ENCODE measurements around the gene DNAJB2. TPM values are rescaled to one million over a fixed set of nuclear protein-coding genes. Genes with fewer than 3 reads are reported as not detected.

The DNAJB2 gene
- total RNA-seq, 1 experiment from 2014 or later: 66.2 TPM

- in situ Hi-C loops (cut with HindIII; ENCODE audit: low pct_unique_long_range_greater_than_20kb, low sequenced_read_pairs): no loop called here
- Histone ChIP-seq H3K27me3 (ENCODE audit: control insufficient read depth, insufficient read depth, low read length) (no peaks in the 10 kb centered on the region), H3K27ac (ENCODE audit: low read length) (no peak overlapping the region), H3K36me3 (ENCODE audit: control insufficient read depth, insufficient read depth, low read length) (no peaks in the 10 kb centered on the region), H3K4me1 (ENCODE audit: control insufficient read depth, insufficient read depth, low read length) (peaks cover 4% of the 10 kb centered on the region; the same call in 1 of the 2 replicates), H3K9me3 (ENCODE audit: control insufficient read depth, insufficient read depth, low read depth, low read length) (no peaks in the 10 kb centered on the region), H3K4me3 (ENCODE audit: low read depth in 2 of 2, low read length in 2 of 2) (no peak overlapping the region)
- DNase-seq (ENCODE audit: low read depth, low spot score): no peak
- intact Hi-C loops (cut with micrococcal nuclease; ENCODE audit: unreplicated experiment): no loop called here
- no peak for ATAC-seq
- ChIA-PET POLR2A (no interaction called here), CTCF (no interaction called here)
- no TSS peak for BruUV-seq (replicated peaks)
- TF ChIP-seq SIN3A (IDR thresholded peaks at IDR 0.05; ENCODE audit: borderline replicate concordance, insufficient read depth, low read depth, low read length): no peak
- TF ChIP-seq CTCF (IDR thresholded peaks at IDR 0.05): no peak
- TF ChIP-seq, protein P1, sequence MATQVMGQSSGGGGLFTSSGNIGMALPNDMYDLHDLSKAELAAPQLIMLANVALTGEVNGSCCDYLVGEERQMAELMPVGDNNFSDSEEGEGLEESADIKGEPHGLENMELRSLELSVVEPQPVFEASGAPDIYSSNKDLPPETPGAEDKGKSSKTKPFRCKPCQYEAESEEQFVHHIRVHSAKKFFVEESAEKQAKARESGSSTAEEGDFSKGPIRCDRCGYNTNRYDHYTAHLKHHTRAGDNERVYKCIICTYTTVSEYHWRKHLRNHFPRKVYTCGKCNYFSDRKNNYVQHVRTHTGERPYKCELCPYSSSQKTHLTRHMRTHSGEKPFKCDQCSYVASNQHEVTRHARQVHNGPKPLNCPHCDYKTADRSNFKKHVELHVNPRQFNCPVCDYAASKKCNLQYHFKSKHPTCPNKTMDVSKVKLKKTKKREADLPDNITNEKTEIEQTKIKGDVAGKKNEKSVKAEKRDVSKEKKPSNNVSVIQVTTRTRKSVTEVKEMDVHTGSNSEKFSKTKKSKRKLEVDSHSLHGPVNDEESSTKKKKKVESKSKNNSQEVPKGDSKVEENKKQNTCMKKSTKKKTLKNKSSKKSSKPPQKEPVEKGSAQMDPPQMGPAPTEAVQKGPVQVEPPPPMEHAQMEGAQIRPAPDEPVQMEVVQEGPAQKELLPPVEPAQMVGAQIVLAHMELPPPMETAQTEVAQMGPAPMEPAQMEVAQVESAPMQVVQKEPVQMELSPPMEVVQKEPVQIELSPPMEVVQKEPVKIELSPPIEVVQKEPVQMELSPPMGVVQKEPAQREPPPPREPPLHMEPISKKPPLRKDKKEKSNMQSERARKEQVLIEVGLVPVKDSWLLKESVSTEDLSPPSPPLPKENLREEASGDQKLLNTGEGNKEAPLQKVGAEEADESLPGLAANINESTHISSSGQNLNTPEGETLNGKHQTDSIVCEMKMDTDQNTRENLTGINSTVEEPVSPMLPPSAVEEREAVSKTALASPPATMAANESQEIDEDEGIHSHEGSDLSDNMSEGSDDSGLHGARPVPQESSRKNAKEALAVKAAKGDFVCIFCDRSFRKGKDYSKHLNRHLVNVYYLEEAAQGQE (IDR thresholded peaks at IDR 0.05; ENCODE audit: insufficient read depth in 1 of 2, low read depth in 2 of 2, low read length in 1 of 2): no peak
- TF ChIP-seq POLR2AphosphoS5 (IDR thresholded peaks at IDR 0.05; ENCODE audit: low read depth, low read length): no peak
- no peak for TF ChIP-seq TCF7L2 (IDR thresholded peaks at IDR 0.05; ENCODE audit: low read depth, low read length)
These were observed 10.6 kb downstream of the DNAJB2 start for GRCh38 chr2:219289537-219290361.

DNA sequence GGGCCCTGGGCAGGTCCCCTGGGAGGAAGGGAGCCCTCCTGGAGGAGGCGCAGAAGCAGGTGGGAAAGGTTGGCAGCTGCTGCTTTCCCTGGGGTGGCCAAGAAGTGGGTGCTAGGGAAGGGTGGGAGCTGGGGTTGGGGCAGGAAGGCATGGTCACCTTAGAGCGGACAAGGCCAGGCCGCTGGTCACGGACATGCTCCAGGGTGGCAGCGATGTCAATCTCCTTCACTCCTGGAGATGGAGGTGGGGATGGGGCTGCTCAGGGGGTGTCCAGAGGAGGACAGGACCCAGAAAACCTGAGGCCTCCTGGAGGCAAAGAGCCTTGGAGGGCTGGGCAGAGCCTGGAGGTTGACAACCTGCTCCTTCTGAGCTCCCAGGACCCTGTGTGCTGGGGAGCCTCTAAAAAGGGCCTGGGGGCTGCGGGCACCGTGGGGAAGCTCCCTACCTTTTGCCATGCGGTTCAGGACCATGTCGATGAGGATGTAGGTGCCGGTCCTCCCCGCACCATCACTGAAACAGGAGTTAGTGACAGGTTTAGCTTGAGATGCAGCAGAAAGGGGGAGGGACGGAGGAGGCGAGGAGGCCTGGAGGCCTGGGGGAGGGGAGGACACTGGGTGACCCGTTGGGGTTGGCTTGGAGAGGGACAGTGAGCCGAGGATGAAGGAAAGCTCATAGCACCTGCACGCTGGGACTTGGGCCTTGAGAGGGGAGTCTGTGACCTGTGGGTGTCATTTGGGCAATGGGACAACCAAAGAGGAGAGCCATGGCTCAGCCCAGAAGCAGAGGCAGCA, 11.4 kb downstream of the DNAJB2 start:
- Histone ChIP-seq H3K9me3 (ENCODE audit: control insufficient read depth, insufficient read depth, low read depth, low read length) (no peaks in the 10 kb centered on the region), H3K27me3 (ENCODE audit: control insufficient read depth, insufficient read depth, low read length) (no peaks in the 10 kb centered on the region), H3K4me3 (ENCODE audit: low read depth in 2 of 2, low read length in 2 of 2) (no peak overlapping the region), H3K36me3 (ENCODE audit: control insufficient read depth, insufficient read depth, low read length) (no peaks in the 10 kb centered on the region), H3K4me1 (ENCODE audit: control insufficient read depth, insufficient read depth, low read length) (peaks cover 4% of the 10 kb centered on the region; the same call in 1 of the 2 replicates), H3K27ac (ENCODE audit: low read length) (no peak overlapping the region)
- ATAC-seq (no peak), DNase-seq (ENCODE audit: low read depth, low spot score) (no peak)
- in situ Hi-C loops (cut with HindIII; ENCODE audit: low pct_unique_long_range_greater_than_20kb, low sequenced_read_pairs) (no loop called here), intact Hi-C loops (cut with micrococcal nuclease; ENCODE audit: unreplicated experiment) (no loop called here)
- ChIA-PET CTCF (interaction anchor here (2.2 kb wide), 1 partner anchor 12 kb away, joined by 17 read pairs; the partner anchor contains the start of gene DNAJB2), POLR2A (no interaction called here)
- no TSS peak for BruUV-seq (replicated peaks)
- TF ChIP-seq SIN3A (IDR thresholded peaks at IDR 0.05; ENCODE audit: borderline replicate concordance, insufficient read depth, low read depth, low read length) (no peak), TCF7L2 (IDR thresholded peaks at IDR 0.05; ENCODE audit: low read depth, low read length) (no peak), POLR2AphosphoS5 (IDR thresholded peaks at IDR 0.05; ENCODE audit: low read depth, low read length) (no peak), CTCF (IDR thresholded peaks at IDR 0.05) (no peak)
- TF ChIP-seq, protein P1 (IDR thresholded peaks at IDR 0.05; ENCODE audit: insufficient read depth in 1 of 2, low read depth in 2 of 2, low read length in 1 of 2): no peak

Measured in Panc1 (cell line).